Stimulated activated CD8-positive, alpha-beta memory T cell treated with anti-CD3 and anti-CD28 coated beads, Interleukin-15, amount 100 ng/mL, for 24 hours (primary cell): ENCODE data around the gene KCNQ1OT1.

ENCODE experiments used
- DNase-seq: peaks from one replicate; pipeline ENCODE4 v3.0.0-alpha.2; 2020; ENCODE audit warnings: low read depth

KCNQ1OT1 gene

DNA sequence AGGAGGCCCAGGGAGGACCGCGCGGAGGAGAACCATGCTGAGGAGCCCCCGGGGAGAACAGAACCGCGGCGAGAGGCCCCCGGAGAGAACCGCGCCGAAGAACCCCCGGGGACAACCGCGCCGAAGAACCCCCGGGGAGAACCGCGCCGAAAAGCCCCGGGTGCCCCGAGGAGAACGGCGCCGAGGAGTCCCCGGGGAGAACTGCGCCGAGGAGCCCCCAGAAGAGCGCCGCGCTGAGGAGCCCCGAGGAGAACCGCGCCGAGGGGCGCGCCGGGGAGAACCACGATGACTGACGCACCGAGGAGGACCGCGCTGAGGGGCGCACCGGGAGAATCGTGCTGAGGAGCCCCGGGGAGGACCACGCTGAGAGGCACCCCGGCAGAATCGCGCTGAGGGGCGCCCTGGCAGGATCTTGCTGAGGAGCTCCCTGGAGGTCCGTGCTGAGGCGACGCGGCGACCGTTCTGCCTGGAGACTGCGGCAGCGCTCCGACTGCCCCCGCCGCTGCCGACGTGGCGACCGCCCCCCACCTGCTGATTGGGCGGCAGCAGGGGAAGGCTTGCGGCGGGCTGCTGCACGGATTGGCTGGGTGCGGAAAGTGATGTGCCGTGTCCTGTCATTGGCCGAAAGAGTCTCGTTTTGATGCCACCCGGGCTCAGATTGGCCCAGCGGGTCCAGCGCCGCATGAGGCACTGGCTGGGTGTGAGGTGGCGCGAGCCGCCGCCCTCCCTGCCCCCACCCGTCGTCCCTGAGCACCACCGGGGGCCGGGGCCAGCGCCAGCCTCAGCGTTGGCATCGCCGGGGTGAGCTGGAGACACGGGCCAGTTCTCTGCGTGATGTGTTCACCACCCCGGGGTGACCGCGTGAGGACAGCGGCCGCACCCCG, at the start of gene KCNQ1OT1:
Gene KCNQ1OT1, minus strand, starts transcription at position 464 of the 884 bp plus-strand sequence.
- peak; percentile 44 for DNase-seq

DNA sequence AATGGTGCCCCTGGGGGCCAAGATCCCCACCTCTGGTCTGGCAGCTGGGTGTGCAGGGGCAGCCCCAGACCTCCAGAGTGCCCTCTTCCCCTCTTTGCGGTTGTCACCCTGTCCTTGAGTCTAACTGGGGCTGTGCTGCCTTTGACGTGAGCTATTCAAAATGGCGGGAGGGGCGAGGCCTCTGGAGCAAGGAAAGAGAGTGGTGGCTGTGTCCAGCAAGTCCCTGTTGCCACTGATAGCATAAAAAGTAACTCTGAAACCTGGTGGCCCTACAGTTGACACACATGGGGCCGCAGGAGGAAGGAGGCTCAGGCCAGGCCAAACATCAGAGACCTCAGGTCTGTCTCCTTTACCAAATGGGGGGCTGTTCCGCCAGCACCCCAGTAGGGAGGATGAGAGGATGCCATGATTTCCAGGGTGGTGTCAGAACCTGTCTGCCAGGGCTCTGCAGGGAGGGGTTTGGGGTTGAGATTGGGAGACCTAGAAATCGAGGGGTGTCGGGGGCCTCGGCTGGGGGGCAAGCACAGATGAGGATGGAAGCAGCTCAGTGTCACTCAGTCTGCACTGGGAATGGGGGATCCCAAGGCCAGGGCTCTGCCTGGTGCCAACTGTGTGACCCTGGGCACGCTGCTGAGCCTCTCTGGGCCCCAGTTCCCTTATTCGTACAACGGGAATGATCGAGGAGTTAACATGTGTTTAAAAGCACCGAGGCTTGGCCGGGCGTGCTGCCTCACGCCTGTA, 49.2 kb upstream of the KCNQ1OT1 start:
- no peak for DNase-seq

DNA sequence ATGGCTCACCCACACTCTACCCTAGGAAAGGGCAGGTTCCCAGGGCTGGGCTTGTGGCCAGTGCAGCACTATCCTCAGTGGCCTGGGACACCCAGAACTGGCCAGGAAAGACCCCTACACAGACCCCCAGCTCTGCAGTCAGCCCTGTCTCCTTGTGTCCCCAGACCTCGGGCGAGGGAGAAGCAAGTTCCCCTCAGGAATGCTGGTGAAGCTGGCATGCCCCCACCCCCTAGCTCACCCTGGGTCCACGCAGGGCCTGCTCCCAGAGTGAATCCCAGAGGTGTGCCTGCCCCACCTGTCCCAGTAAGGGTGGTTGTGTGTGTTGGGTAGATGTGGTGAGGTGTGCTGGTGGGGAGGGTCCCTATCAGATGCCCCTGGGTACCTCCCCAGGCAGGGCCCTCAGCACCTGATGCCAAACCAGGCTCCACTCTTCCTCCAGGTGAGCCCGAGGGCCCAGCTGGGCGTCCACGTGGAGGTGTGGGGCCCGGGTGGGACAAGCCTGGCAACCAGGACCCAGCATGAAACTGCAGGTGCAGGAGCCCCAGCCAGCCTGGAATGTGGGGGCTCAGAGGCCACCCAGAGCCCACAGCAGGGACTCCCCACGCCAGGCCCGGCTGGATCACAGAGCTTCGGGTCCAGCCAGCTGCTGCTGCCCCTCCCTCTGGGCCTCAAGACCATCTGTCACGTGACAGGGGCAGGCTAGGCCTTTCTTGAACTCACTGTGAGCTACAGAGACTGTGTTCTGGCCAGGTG, 48.4 kb upstream of the KCNQ1OT1 start:
- DNase-seq, result no peak

DNA sequence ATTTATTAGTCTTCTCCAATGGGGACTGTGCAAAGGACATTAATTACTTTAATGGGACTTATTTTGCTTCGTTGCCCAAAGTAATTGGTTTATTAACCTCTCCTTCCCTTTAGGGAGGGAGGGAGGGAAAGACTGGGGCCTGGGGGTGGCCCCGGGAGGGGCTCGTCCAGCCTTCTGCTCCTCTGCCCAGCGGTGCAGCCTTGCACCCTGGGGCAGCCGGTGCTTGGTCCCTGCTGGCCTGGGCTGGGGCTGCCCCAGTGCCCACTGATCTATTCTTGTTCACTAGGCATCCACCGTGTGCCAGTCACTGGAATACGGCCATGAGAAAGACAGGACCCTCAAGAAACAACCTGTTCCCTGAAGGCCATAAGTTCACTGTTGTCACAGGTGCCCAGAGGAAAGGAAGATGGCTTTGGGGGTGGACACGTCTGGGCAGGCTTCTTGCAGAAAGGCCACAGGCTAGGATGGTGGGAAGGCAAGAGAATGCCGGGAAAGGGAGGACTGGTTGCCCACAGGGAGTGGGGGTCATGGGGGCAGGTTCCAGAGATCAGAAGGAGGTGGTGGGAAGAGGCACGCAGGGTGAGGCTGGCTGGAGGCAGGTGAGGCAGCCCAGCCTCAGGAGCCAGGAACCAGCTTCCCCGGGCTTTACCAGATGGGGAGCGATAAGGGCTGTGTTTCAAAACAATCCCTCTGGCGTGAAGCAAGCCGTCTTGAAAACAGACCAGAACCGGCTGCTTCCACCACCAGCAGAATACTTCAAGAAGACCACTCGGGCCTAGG, 47.6 kb upstream of the KCNQ1OT1 start:
- no peak for DNase-seq

DNA sequence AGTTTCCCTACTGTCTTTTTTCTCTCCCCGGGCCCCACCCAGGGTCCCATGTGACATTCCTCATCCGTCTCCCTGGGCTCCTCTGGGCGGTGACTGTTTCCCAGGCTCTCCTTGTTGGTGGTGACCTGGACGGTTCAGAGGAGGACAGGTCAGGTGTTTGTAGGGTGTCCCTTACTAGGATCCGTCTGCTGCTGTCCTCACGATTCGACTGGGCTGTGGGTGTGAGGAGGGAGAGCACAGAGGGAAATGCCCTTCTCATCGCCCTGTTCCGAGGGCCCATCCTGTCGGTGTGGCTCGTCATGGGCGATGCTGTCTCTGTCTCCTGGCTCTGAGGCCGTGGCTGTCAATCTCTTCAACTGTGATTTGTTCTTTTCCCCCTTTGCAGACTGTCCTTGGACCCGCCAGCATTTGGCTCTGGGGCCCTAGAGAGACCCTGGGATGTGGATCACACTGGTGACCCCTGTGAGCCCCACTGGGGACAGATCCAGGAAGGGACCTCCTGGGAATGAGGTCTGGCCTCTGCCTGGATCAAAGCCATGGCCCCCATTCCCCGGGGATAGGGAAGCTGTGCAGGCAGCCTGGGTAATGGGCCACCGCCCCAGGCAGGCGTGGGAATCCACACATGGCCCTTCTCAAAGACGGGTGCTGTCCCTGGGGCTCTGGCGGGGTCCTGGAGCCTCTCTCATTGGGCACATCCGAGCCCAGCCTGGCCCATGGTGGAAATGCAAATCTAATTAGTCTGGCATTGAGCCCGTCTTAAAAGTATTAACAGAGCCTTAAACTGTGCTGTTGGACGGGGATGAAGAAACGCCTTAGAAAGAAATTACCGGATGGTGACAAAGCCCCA, 46.8 kb upstream of the KCNQ1OT1 start:
- no peak for DNase-seq

DNA sequence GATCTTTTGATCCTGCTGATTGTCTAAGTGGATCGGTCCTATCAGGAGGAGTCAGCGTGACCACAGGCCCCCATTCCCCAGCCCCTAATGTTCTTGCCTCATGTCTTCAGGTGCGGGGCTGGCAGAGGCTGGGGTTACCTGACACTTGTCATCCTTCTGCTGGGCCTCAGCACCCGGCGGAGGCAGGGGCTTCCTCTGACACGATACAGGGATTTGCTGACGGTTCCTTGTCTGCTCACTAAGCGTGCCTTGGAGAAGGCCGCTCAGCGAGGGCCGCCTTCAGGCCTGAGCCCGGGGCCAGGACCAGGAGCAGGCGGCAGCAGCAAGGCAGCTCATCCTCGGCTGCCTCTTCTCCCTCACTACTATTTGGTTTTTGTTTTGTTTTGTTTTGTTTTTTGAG, 45.7 kb upstream of the KCNQ1OT1 start:
- DNase-seq, result no peak

DNA sequence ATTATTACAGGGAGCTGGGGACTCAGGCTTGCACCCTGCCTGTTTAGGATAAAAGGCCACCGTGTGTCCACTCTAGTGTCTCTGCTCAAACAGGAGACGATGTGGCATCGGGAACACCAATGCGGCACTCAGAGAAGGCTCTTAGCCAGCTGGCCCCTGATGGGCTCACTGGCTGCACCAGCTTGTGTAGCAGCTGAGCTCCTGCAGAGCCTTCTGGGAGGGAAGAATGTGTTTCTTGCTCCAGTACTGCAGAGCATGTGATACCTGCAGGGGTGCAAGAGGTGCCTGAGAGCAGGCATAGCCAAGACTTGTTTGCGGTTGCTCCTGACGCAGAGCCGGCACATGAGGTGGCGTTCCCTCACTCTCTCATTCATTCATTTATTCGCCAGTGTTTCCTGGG, 44.4 kb upstream of the KCNQ1OT1 start:
- DNase-seq, result no peak

DNA sequence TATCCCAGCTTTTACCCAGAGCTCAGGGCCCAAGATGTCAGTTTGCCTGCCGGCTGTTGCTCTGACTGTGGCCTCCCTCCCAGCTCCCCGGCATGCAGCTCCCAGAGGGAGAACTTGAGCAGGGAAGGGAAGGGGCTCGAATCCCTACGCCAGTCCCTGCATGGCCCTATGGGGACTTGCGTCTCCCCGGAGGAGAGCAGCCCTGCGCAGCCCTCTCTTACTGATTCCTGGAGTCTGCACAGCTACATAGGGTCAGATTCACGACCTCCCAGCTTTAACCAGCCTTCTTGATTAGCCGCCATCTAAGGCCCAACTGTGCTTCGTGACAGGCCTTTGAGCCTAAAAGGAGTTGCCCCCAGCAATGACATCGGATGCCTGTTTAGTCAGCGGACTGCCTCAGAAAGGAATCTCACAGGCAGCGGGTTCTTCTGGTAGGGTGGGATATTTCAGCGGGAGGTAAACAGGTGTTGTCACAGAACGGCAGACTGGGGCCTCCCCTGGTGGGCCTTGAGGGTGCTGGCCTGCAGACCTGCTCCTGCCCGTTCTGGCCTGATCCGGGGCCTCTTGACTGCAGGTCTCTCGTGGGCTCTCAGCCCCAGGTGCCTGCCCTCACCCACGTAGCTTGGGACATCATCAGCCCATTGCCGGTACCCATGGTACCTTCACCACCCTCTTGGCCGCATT, 43.8 kb upstream of the KCNQ1OT1 start:
- DNase-seq, result no peak

DNA sequence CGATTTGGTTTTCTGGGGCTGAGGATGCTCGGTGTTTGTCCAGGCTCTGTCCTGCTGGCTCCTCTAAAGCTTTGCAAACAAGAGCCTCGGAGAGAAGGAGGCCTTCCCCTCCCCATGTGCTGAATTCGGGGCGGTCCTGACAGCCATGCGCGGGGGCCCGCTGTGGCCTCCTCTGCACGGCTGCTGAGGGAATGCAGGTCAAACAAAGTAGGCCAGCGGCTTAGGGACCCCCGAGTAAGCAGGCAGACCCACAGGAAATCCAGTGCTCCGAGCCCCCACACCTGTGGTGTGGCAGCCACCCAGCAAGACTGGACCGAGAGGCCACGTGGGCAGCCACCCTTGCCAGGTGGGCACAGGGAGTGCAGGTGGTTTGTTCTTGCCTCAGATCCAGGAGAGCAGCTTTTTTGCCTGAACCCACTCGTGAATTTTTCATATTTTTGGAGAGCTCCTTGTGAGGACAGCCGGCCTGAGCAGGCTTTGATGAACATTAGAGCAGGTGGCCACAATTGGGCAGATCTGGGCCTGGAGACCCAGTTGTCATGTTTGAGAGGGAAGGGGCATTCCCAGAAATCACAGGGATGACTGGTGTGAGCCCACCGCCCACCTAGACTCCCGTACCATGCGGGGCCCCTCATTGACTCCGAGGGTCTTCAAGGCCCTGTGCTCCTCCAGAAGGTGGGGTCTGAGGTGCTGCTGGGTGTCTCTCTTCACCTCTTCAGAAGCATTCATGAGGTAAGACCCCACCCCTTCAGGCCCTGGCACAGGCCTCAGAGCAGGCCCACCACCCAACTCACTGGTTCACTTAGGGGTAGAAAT, 43.0 kb upstream of the KCNQ1OT1 start:
- no peak for DNase-seq

DNA sequence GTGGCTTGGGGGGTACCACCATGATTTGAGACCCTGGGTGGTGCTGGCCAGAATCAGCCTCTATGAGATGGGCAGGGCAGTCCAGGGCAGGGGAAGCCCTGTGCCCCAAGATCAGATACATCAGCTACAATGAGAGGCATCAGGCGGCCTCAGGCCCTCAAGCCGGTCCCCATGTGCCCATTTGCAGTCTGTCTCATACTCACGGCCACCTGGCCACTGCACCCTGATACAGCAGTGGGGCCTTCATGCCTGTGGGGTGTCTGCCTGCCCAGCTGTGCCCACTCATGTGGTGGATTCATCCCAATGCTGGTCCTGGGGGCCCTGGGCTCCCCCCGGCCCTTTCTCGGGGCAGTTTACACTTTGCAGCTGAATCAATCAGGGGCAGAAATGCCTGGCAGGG, 42.4 kb upstream of the KCNQ1OT1 start:
- DNase-seq, result no peak

DNA sequence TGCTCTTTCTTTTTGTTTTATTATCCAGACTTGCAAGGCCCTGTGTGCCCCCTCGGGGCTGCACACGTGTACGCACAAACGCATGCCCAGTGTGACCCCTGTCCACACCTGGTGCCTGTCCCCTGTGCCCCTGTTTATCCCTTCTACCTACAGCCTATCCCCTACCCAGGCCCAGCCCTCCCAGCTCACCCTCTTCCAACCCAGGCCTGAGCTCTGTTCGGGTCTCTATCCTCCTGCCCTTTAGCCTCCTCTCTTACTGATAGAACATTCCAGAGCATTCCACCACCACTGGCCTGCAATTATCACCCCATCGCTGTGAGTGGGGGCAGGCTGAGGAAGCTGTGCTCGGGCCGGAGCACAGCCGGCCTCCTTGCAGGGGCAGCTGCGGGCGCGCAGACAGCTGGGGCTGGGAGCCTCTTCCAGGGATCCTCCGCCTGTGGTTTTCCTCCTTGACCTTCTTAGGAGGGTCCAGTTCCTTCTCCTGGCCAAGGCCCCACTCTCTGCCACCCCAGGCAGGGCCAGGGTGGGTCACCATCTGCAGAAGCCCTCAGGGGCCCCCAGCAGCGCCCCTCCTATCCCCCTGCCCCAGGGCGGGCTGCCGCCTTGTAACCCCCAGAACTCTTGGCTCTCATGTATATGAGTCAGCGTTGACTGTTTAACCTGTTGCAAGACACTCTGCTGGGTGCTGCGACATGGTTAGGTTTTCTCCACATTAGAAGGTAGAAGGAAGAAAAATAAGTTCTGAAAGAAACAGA, 41.8 kb upstream of the KCNQ1OT1 start:
- DNase-seq, result no peak

DNA sequence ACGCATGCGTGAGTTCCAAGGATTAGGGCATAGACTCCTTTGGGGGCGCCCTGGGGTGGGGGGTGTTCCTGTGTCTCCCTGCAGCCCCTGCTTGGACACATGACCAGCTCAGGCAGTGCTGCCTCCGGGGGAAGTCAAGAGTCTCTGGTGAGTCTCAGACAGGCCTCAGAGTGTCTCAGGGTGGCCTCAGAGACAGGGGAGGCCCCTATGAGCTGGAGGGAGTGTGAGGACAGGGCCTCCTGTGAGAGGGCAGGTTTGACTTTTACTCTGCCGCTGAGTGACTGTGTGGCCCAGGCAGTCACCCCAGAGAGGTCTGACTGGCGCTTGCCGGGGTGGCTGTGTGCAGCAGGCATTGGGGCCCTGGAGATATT, 41.2 kb upstream of the KCNQ1OT1 start:
- DNase-seq, result no peak

DNA sequence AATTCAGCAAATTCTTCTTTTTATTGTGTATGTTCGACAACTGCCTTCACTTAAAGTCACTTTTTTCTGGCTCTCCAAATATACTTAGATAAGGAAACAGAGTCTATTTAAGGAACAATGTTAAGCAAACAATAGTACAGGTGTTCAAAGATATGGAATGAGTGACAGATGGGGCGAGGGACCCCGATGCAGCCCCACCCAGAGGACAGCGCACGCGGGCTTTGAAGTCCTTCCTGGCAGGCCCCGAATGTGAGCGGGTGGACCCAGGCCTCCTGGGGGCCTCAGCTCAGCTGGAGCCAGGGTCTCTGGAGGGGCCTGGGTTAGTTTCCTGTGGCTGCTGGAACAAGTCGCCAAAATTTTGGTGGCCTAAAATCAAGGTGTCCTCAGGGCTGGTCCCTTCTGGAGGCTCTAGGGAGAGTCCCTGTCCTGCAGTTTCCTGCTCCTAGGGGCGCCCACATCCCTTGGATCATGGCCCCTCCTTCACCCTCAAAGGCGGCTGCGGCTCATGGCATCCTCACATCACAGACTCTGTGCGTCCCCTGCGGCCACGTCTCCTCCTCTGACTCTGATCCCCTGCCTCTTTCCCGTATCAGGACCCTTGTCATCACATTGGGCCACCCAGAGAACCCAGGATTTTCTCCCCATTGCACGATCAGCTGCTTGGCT, 40.6 kb upstream of the KCNQ1OT1 start:
- no peak for DNase-seq

DNA sequence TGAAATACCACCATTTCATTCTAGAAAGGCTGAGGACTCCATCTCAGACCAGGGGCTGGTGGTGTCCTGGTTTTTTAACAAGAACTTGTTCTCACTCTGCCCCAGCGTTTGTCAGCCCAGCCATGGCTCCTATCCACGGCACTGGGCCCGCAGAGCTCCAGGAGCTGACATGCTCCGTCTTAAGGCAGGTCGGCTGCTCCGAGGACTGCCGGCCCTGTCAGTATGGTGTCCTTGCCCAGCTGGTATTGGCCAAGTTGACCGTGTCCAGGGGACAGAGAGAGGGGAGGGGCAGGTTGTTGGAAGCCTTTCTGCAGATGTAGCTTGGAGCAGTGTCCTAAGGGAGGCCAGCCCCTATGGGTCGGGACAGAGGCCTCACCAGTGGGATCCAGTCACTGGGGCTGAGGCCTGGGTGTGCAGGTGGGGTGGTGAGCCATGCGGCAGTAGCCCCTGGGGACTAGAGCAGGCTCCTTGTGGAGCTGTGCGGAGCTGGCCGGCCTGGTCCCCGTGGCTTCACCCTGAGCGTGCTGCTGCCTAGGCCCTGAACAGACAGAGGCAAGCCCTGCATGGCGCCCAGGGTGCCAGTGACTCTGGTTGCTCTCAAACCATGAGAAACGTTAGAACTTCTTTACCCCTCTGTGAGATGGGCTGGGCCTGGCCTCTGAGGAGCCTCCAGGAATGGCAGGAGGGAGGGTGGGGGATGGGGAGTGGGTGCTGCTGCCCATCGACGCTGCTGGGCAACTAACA, 39.9 kb upstream of the KCNQ1OT1 start:
- DNase-seq, result no peak

DNA sequence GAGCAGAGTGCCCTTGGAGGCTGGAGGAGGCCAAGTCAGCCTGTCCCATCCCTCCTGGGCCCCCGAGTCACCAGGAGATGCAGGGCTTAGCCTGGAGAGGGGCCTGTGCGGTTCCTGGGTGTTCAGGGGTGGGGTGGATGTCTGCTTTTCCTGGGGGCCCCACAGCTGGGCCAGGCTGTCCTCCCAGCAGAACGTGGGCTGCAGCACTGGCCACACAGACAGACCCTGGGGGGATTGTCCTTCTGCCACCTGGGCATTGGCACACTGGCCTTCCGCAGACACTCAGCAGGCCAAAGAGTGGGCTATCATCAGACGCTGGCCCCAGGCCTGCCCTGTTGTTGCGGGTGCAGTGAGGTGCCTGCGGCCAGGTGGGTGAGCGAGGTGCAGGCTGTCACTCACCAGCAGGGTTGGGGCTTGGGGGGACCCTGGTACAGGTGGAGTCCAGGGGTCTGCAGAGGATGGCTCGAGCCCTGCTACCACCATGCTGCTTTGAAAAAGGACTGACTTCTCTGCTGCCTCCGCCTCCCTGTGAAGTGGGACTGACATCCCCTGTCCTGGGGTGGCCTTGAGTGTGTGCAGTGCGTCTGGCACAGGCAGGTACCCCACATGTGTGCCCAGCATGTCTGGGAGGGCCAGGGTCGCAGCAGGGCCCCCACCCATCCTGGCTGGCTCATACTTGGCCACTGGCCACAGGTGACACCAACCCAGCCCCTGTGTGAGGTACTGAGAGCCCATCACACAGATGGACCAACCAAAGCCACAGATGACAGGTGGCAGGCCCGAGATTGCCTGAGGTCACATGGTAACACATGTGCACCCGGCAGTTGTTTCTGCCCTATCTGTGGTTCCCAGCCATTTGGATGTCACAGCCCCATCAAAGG, 39.0 kb upstream of the KCNQ1OT1 start:
- DNase-seq, result no peak

DNA sequence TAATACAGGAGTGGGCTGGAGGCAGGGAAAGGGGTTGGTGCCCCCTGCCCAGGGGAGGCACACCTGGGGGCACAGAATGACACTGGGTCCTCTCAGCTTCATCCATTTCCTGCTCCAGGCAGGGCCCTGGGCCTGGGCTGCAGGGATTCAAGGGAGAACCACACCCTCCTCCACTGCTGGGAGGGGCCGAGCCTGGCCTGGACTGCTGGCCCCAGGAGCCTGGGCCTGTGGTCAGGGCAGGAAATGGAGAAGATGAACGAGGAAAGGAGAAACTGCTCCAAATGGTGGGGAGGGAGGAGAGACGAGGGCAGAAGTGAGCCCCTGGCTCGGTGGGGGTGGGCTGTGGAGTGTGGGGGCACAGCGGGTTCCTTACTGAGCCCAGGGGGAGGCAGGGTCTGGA, 38.1 kb upstream of the KCNQ1OT1 start:
- DNase-seq, result no peak

DNA sequence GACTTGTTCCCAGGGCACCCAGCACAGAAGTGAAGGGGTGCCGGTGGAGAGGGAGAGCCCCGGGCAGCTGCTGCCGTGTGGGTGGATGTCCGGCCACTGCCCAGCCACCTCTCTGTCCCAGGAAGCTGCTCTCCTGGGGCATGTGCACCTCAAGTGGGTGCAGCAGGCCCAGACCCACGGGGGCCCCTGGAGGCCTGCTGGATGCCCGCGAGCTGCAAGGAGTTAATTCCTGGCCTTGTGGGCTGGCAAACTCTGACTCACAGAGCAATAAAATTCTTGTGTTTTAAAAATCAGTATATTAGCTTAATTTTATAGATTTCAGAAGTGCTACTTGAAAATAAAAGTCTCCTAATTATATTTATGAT, 37.4 kb upstream of the KCNQ1OT1 start:
- DNase-seq, result no peak
